CD4-positive, alpha-beta T cell treated with Interleukin-12 subunit alpha and Interleukin-12 subunit beta, for 1 hour (primary cell): Measurements from ENCODE around the gene TLN1.

Source experiments
- DNase-seq: peaks from one replicate; pipeline ENCODE4 v3.0.0-alpha.2; 2020

Gene TLN1

GRCh38 chr9:35705372-35705771, 26.6 kb downstream of the TLN1 start:
- no peak for DNase-seq

- DNase-seq, result no peak
Observed at GRCh38 chr9:35703906-35704672, 27.9 kb downstream of the TLN1 start.

GRCh38 chr9:35702696-35703095, 29.3 kb downstream of the TLN1 start:
- no peak for DNase-seq

GRCh38 chr9:35700942-35701341, 31.1 kb downstream of the TLN1 start:
- DNase-seq, result no peak

GRCh38 chr9:35700031-35700430, 32.0 kb downstream of the TLN1 start:
- no peak for DNase-seq

GRCh38 chr9:35698231-35698630, 33.8 kb downstream of the TLN1 start:
- no peak for DNase-seq

GRCh38 chr9:35697486-35697885, 34.5 kb downstream of the TLN1 start:
- DNase-seq, result no peak

- DNase-seq, result peak; percentile 71
Observed at GRCh38 chr9:35696520-35697215, 35.3 kb downstream of the TLN1 start.

- no peak for DNase-seq
Observed at GRCh38 chr9:35695943-35696401, 36.0 kb downstream of the TLN1 start.

GRCh38 chr9:35691757-35692301, 40.2 kb downstream of the TLN1 start:
- no peak for DNase-seq

- no peak for DNase-seq
Observed at GRCh38 chr9:35691334-35691650, 40.7 kb downstream of the TLN1 start.

GRCh38 chr9:35690614-35691333, 41.2 kb downstream of the TLN1 start:
- DNase-seq, result peak; percentile 32

GRCh38 chr9:35690294-35690613, 41.7 kb downstream of the TLN1 start:
- no peak for DNase-seq

GRCh38 chr9:35689542-35690293, 42.3 kb downstream of the TLN1 start, which contains the start of gene TPM2:
Gene TPM2 (minus strand): TSS chr9:35689925. CDS start chr9:35689817, 108 bp downstream.
- no peak for DNase-seq

- no peak for DNase-seq
Observed at GRCh38 chr9:35688558-35689541, 43.1 kb downstream of the TLN1 start.

GRCh38 chr9:35687972-35688557, 43.9 kb downstream of the TLN1 start:
- no peak for DNase-seq

GRCh38 chr9:35687306-35687705, 44.7 kb downstream of the TLN1 start:
- no peak for DNase-seq

GRCh38 chr9:35686222-35687203, 45.5 kb downstream of the TLN1 start:
- DNase-seq, result no peak

GRCh38 chr9:35685506-35685905, 46.5 kb downstream of the TLN1 start:
- DNase-seq, result no peak

GRCh38 chr9:35684921-35685320, 47.1 kb downstream of the TLN1 start:
- DNase-seq, result no peak
